Measurements from ENCODE around the gene ZNF157.

The ZNF157 gene

DNA sequence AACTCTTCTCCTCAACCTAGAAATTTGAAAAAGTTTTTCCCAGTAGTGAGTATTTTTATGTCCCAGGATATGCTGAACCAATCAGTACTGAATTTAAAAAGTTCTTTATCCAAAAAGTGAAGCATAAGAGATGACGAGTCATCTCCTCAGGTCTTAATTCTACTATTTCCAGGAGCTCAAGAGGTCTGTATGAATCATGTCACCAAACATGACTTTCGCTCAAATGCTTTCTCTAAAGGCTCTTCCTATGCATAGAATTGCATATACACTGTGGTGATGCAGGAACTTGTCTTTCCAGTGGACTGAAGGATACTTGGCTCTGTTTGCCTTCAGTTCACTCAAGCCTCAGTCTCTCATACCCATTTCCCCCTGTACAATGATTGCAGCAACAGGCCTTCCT lies 76.6 kb downstream of the ZNF157 start:
- DNase-seq: no peak

DNA sequence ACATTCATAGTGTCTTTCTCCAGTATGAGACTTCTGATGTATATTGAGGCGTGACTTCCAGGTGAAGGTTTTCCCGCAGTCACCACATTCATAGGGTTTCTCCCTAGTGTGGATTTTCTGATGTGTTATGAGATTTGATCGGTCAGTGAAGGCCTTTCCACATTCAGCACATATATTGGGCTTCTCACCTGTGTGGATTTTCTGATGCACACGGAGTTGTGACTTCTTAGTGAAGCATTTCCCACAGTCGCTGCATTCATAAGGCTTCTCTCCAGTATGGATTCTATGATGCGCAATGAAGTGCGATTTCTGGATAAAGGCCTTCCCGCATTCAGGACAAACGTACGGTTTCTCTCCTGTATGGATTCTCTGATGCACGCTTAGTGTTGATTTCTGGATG lies 77.2 kb downstream of the ZNF157 start:
- DNase-seq: no peak

DNA sequence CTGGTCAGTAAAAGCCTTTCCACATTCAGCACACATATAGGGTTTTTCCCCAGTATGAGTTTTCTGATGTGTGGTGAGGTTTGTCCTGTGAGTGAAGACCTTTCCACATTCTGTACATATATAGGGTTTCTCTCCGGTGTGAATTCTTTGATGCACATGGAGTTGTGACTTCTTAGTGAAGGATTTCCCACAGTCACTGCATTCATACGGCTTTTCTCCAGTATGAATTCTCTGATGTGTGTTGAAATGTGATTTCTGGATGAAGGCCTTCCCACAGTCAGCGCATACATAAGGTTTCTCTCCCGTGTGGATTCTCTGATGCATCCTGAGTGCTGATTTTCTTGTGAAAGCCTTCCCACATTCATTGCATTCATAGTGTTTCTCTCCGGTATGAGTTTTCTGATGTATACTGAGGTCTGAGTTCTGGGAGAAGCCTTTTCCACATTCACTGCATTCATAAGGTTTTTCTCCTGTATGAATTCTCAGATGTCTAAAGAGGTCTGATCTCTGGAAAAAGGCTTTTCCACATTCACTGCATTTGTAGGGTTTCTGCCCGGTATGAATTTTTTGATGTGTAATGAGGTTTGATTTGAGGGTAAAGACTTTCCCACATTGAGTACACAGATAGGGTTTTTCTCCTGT lies 77.9 kb downstream of the ZNF157 start:
- no peak for DNase-seq

DNA sequence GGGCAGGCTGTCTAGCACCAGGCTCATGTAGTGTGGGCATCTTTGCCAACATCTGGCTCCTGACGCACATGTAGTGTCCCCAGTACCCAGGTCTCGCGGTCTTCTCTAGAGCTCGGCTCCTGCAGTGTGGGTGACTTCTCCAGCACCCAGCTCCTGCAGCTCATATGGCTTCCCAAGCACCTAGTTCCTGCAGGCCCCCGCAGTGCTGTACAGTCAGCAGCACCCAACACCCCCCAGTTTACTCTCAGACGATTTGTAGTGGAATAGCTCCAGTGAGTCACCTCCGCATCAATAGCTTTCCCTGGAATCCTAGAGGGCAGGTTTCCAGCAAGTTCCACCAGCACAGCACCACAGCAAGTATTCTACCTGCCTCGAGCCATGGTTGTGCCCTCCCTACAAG lies 81.7 kb downstream of the ZNF157 start:
- peak in 14 of 56 donors; percentile 0 to 18 (median 0) for DNase-seq

DNA sequence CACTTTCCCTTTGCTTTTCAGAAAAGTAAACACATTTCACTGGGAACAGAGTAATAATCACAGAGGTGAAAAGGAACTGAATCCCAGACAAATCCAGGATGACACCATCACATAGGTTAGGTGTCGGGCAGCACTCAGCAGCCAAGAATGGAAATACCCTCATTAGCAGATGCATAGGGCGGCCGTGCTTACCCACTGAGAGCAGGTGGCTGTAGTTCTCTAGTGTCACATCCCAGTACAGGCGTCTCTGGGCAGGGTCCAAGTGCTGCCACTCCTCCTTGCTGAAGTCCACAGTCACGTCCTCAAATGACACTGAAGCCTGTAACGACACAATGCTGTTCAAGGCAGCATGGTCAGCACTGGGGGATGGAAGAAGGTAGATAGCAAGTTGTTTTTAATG lies 85.7 kb downstream of the ZNF157 start:
- no peak for DNase-seq

DNA sequence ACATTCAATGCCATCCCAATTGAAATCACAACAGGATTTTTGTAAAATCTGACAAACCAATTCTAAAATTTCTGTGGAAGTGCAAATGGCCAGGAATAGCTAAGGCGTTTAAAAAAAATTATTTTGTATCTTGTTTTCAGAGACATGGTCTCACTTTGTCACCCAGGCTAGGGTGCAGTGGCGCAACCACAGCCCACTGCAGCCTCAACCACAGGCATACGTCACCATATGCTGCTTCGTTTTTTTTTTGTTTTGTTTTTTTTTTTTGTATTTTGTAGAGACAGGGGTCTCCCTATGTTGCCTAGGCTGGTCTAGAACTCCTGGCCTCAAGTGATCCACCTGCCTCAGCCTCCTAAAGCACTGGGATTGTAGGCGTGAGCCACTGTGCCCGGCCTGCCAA lies 88.2 kb downstream of the ZNF157 start:
- DNase-seq: no peak

DNA sequence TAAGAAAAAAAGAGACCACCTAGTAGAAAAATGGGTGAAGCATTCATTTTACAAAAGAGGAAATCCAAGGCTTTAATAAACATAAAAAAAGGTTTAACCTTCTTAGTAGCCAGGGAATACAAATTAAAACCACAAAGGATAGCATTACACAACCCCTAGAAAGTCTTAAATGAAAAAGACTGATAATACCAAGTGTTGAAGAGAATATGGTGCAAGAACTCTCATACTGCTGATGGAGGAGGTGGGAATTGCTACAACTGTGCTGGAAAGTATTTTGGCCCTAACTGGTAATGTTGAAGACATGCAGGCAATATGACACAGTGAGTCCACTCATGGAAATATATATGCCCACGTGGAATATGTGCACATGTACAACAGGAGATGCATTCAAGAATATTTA lies 90.2 kb downstream of the ZNF157 start:
- no peak for DNase-seq

Measured in amygdala (tissue), 56 donors.